ENCODE measurements around the gene PLCG2. TPM values are rescaled to one million over a fixed set of nuclear protein-coding genes. Genes with fewer than 3 reads are reported as not detected.
A peak's percentile ranks its signal among the peaks of the same experiment; 100 is the strongest.
"Not testable (repeated sequence)": the region's sequence is repeated elsewhere in the genome, so short reads cannot be mapped to it uniquely, and the experiment has no call there.

Gene PLCG2
- total and polyA plus RNA-seq, 2 experiments from 2014 or later: 0.39 TPM; not detected in 1

DNA sequence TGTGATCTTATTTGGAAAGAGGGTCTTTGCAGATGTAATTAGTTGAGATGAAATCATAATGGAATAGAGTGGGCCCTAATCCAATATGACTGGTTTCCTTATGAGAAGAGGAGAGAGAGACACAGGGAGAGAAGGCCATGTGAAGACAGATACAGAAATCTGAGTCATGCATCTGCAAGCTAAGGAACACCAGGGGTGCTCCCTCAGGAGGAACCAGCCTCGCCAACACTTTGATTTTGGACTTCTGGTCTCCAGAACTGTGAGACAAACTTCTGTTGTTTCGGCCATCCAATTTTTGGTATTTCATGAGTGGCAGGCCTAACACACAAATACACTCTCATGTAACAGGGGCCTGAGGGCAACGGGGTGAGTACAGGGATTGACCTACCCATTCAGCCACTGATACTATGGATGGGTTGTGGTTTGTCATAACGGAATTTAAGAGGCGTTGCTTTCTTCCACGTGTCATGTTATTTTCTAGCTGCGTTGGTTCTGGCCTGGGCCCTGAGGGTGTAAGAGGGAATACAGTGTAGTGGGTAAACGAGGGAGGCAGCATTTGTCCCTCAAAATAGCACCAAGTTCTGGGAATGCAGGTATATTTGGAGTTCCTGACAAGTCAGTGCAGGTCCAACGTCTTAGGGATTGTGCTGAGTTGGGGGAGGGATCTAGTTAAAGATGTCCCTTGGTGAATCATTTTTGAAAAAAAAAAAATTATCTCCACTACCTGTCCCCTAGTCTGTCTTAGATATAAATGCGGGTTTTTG lies 17.7 kb downstream of the PLCG2 start:
- Histone ChIP-seq H3F3A (ENCODE audit: insufficient read depth) (no peaks in the 10 kb centered on the region), H3K4me1 (ENCODE audit: insufficient read depth) (no peaks in the 10 kb centered on the region), H4K20me1 (ENCODE audit: insufficient read depth) (no peaks in the 10 kb centered on the region), H3K9me2 (ENCODE audit: insufficient read depth) (no peaks in the 10 kb centered on the region), H3K9ac (no peak overlapping the region), H3K36me3 (ENCODE audit: low read depth) (no peaks in the 10 kb centered on the region), H3K79me2 (ENCODE audit: insufficient read depth) (no peaks in the 10 kb centered on the region), H3K4me3 (no peak overlapping the region), H3K27ac (no peak overlapping the region), H3K27me3 (replicated peaks; ENCODE audit: insufficient read depth) (peaks cover 7% of the 10 kb centered on the region; the same call in 1 of the 2 replicates), H3K4me2 (ENCODE audit: unreplicated experiment) (no peak overlapping the region), H2AFZ (no peak overlapping the region), H3K9me3 (ENCODE audit: low read depth) (no peaks in the 10 kb centered on the region)
- WGBS, 2 experiments (ENCODE audit: low coverage in 1 of 2, low lambda C conversion rate in 2 of 2, missing lambda C conversion rate in 2 of 2): 52 to 54% methylated on average over 10 of the region's 10 CpGs
- in situ Hi-C loops (cut with MboI): no loop called here
- peak; percentile 7 for DNase-seq
- TF ChIP-seq EZH2 (IDR thresholded peaks at IDR 0.05; ENCODE audit: insufficient read depth, poor library complexity, severe bottlenecking): no peak
- TF ChIP-seq EZH2phosphoT487 (IDR thresholded peaks at IDR 0.05; ENCODE audit: insufficient read depth, low read depth): no peak

- 58 to 75% methylated on average over 6 of the region's 6 CpGs for WGBS, 2 experiments (ENCODE audit: low coverage in 1 of 2, low lambda C conversion rate in 2 of 2, missing lambda C conversion rate in 2 of 2)
- no peak for DNase-seq
- no peaks in the 10 kb centered on the region for H3K4me1 ChIP-seq (ENCODE audit: insufficient read depth)
- H3K36me3 ChIP-seq (ENCODE audit: low read depth): no peaks in the 10 kb centered on the region
- H2AFZ ChIP-seq: no peak overlapping the region
- H3K4me2 ChIP-seq (ENCODE audit: unreplicated experiment): no peak overlapping the region
- no peaks in the 10 kb centered on the region for H3K9me2 ChIP-seq (ENCODE audit: insufficient read depth)
- no peaks in the 10 kb centered on the region for H3K79me2 ChIP-seq (ENCODE audit: insufficient read depth)
- no peak overlapping the region for H3K4me3 ChIP-seq
- H3F3A ChIP-seq (ENCODE audit: insufficient read depth): no peaks in the 10 kb centered on the region
- in situ Hi-C loops (cut with MboI): no loop called here
- TF ChIP-seq EZH2 (IDR thresholded peaks at IDR 0.05; ENCODE audit: insufficient read depth, poor library complexity, severe bottlenecking) (no peak), EZH2phosphoT487 (IDR thresholded peaks at IDR 0.05; ENCODE audit: insufficient read depth, low read depth) (no peak)
- H3K9ac ChIP-seq: no peak overlapping the region
- no peaks in the 10 kb centered on the region for H3K9me3 ChIP-seq (ENCODE audit: low read depth)
- H3K27me3 ChIP-seq (replicated peaks; ENCODE audit: insufficient read depth): peaks cover 7% of the 10 kb centered on the region; the same call in 1 of the 2 replicates
- no peaks in the 10 kb centered on the region for H4K20me1 ChIP-seq (ENCODE audit: insufficient read depth)
- no peak overlapping the region for H3K27ac ChIP-seq
These were observed 18.4 kb downstream of the PLCG2 start for GRCh38 chr16:81797443-81797842.

DNA sequence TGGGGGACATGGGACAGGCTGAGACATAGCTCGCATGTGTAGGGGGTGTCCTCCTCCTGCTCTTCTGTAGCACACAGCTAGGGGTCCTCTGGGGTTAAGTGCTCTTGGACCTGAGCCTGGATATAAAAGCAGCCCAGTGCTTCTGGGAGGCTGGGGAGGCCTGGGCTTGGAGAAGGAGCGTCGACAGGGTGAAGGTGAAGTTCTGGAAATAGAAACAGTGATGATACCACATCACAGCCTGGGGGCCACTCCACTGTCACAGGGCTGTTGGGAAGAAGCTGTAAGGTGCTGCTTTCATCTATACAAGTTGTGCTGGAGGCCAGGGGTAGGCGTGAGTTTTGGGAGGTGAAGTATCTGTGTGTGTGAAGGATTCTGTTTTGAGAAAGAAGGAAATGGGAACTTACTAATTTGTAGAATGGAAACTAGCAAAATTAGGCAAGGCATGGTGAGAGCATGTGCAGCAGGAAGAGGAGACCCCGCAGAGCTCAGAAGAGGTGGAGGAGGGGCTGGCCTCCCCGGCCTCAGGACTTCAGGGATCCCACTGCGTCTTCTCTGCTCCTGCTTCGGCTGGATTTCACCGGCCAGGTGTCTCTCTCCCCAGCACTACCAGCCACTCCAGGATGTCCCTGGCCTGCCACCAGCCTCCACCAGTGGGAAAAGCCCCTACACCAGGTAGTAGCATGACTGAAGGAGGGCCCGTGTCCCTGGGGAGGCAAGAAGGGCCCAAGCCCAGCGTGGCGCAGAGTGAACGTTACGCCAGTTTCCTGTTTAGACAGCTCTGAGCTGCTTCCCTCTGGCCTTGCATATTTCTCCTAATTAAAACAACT lies 19.4 kb downstream of the PLCG2 start:
- 38 to 44% methylated on average over 14 of the region's 14 CpGs for WGBS, 2 experiments (ENCODE audit: low coverage in 1 of 2, low lambda C conversion rate in 2 of 2, missing lambda C conversion rate in 2 of 2)

DNA sequence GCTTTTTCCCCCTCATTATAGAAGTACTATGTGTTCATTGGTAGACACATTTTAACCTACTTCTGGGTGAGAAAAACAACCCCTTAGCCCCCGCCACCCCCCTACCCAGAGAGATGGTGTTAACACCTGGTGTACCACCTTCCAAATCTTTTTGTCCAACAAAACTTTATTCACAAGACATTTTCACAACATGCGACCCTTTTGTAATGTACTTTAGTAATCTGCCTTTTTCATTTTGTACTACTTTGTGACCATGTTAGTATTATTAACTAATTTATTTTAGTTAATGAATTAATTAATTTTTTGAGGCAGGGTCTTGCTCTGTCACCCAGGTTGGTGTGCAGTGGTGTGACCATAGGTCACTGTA lies 20.0 kb downstream of the PLCG2 start:
- H2AFZ ChIP-seq: no peak overlapping the region
- H3K27ac ChIP-seq: no peak overlapping the region
- no peaks in the 10 kb centered on the region for H3K36me3 ChIP-seq (ENCODE audit: low read depth)
- DNase-seq: no peak
- H3F3A ChIP-seq (ENCODE audit: insufficient read depth): no peaks in the 10 kb centered on the region
- H4K20me1 ChIP-seq (ENCODE audit: insufficient read depth): no peaks in the 10 kb centered on the region
- no peak overlapping the region for H3K4me3 ChIP-seq
- H3K4me1 ChIP-seq (ENCODE audit: insufficient read depth): no peaks in the 10 kb centered on the region
- no peaks in the 10 kb centered on the region for H3K9me3 ChIP-seq (ENCODE audit: low read depth)
- H3K9me2 ChIP-seq (ENCODE audit: insufficient read depth): no peaks in the 10 kb centered on the region
- no peak overlapping the region for H3K9ac ChIP-seq
- H3K27me3 ChIP-seq (replicated peaks; ENCODE audit: insufficient read depth): peaks cover 7% of the 10 kb centered on the region; the same call in 1 of the 2 replicates
- whole genome bisulfite sequencing, 2 experiments (ENCODE audit: low coverage in 1 of 2, low lambda C conversion rate in 2 of 2, missing lambda C conversion rate in 2 of 2): 44 to 47% methylated on average over 2 of the region's 2 CpGs
- in situ Hi-C loops (cut with MboI): no loop called here
- H3K79me2 ChIP-seq (ENCODE audit: insufficient read depth): no peaks in the 10 kb centered on the region
- TF ChIP-seq EZH2 (IDR thresholded peaks at IDR 0.05; ENCODE audit: insufficient read depth, poor library complexity, severe bottlenecking): no peak
- no peak for TF ChIP-seq EZH2phosphoT487 (IDR thresholded peaks at IDR 0.05; ENCODE audit: insufficient read depth, low read depth)
- no peak overlapping the region for H3K4me2 ChIP-seq (ENCODE audit: unreplicated experiment)

More for the DNA sequence above, 19.4 kb downstream of the PLCG2 start:
- H3F3A ChIP-seq (ENCODE audit: insufficient read depth): no peaks in the 10 kb centered on the region
- no peaks in the 10 kb centered on the region for H3K4me1 ChIP-seq (ENCODE audit: insufficient read depth)
- no peak for TF ChIP-seq EZH2 (IDR thresholded peaks at IDR 0.05; ENCODE audit: insufficient read depth, poor library complexity, severe bottlenecking)
- no peak for TF ChIP-seq EZH2phosphoT487 (IDR thresholded peaks at IDR 0.05; ENCODE audit: insufficient read depth, low read depth)
- in situ Hi-C loops (cut with MboI): no loop called here
- no peak overlapping the region for H3K4me2 ChIP-seq (ENCODE audit: unreplicated experiment)
- no peaks in the 10 kb centered on the region for H3K9me2 ChIP-seq (ENCODE audit: insufficient read depth)
- no peaks in the 10 kb centered on the region for H4K20me1 ChIP-seq (ENCODE audit: insufficient read depth)
- no peak overlapping the region for H3K4me3 ChIP-seq
- H3K36me3 ChIP-seq (ENCODE audit: low read depth): no peaks in the 10 kb centered on the region
- H3K79me2 ChIP-seq (ENCODE audit: insufficient read depth): no peaks in the 10 kb centered on the region
- no peak overlapping the region for H3K27ac ChIP-seq
- no peak overlapping the region for H3K9ac ChIP-seq
- peaks cover 7% of the 10 kb centered on the region; the same call in 1 of the 2 replicates for H3K27me3 ChIP-seq (replicated peaks; ENCODE audit: insufficient read depth)
- no peak overlapping the region for H2AFZ ChIP-seq
- no peak for DNase-seq
- H3K9me3 ChIP-seq (ENCODE audit: low read depth): no peaks in the 10 kb centered on the region

DNA sequence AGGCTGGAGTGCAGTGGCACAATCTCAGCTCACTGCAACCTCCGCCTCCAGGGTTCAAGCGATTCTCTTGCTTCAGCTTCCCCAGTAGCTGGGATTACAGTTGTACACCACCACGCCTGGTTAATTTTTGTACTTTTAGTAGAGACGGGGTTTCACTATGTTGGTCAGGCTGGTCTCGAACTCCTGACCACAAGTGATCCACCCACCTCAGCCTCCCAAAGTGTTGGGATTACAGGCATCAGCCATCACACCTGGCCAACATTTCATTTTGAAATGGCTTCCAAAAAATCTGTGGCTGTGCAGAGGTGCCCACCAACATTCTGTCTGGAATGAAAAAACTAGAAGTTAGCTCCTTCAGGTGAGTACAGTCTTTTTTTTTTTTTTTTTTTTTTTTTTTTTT lies 22.6 kb downstream of the PLCG2 start:
- in situ Hi-C loops (cut with MboI); H3F3A ChIP-seq (ENCODE audit: insufficient read depth); H3K9me2 ChIP-seq (ENCODE audit: insufficient read depth); H3K27me3 ChIP-seq (replicated peaks; ENCODE audit: insufficient read depth); H3K9me3 ChIP-seq (ENCODE audit: low read depth); H3K4me1 ChIP-seq (ENCODE audit: insufficient read depth); H3K79me2 ChIP-seq (ENCODE audit: insufficient read depth); H3K4me3 ChIP-seq; H3K27ac ChIP-seq; H3K4me2 ChIP-seq (ENCODE audit: unreplicated experiment); H4K20me1 ChIP-seq (ENCODE audit: insufficient read depth); H3K36me3 ChIP-seq (ENCODE audit: low read depth); DNase-seq; H3K9ac ChIP-seq; H2AFZ ChIP-seq: not testable (repeated sequence)
- WGBS, 2 experiments (ENCODE audit: low coverage in 1 of 2, low lambda C conversion rate in 2 of 2, missing lambda C conversion rate in 2 of 2): 76 to 78% methylated on average over 5 of the region's 5 CpGs

Measured in GM23248 (cell line).